ENCODE measurements around the gene BSND. TPM values are rescaled to one million over a fixed set of nuclear protein-coding genes. Genes with fewer than 3 reads are reported as not detected.

Gene BSND
- total and polyA plus RNA-seq, 9 of the 15 experiments (the other 6 are each of a cell fraction or from before 2014, with no cell fraction given): not detected

DNA sequence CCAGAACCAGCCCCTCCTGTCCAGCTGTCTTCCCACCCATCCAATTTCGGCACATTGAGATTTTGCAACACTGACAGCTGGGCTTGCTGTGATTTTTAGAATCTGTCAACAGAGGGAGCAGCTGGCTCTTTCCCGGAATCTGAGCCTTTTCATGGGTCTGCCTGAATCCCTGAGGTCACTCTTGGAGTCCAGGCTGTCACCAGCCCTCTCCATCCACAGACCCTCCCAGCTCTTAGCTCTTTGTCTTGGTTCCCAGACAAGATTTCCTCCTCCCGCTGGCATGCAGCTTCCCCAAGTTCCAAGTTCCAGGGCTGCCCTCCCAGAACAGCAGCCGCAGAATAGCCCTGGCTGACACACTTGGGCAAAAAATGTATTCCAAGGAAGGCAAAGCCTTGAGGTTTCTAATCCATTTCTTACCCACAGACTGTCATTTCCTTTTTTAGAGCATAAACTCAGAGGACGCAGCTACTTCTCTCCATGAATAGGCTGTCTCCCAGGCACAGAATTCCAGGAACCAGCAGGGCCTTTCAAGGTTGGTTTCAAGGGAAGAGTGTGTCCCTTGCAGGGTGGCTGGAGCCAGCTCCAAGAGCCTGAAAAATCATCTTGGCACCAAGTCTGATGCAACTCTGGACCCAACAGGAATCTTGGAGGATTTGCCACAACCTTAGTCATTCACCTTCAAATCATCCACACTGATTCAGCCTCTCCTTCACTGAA is 25.4 kb upstream of the BSND start (continued):
- TF ChIP-seq RCOR1 (IDR thresholded peaks at IDR 0.05; ENCODE audit: borderline replicate concordance in 1 of 2, low read depth in 2 of 2, low read length in 2 of 2): peak in 1 of 2 experiments; percentile 47; a peak in 1 of 4 replicates
- no peak for TF ChIP-seq DPF2 (IDR thresholded peaks at IDR 0.05)
- peak; percentile 62 for TF ChIP-seq TFAP4 (CRISPR knock-in tag; IDR thresholded peaks at IDR 0.05; ENCODE audit: borderline replicate concordance)
- TF ChIP-seq CEBPG (CRISPR knock-in tag; IDR thresholded peaks at IDR 0.05): no peak
- 0 out of 4 replicates have a peak, but pooled peaks of 1 of the 2 experiments have one; percentile 42 for TF ChIP-seq CEBPG (tag; conservative IDR thresholded peaks at IDR 0.05 in 1 of 2, IDR thresholded peaks at IDR 0.05 in 1 of 2)
- TF ChIP-seq CEBPB (tag; IDR thresholded peaks at IDR 0.05): peak; percentile 76
- TF ChIP-seq CBFA2T3 (IDR thresholded peaks at IDR 0.05): peak; percentile 35
- no peak for TF ChIP-seq SIRT6 (IDR thresholded peaks at IDR 0.05; ENCODE audit: low read depth, low read length)
- TF ChIP-seq ZFP30 (CRISPR knock-in tag; IDR thresholded peaks at IDR 0.05; ENCODE audit: borderline replicate concordance): no peak
- peak in 1 of 2 experiments; percentile 31; a peak in 2 of 4 replicates for TF ChIP-seq RAD21 (CRISPR knock-in tag; conservative IDR thresholded peaks at IDR 0.05 in 1 of 2, IDR thresholded peaks at IDR 0.05 in 1 of 2)
